Cardiac muscle cell (in vitro differentiated cells and primary cell): ENCODE measurements around the gene EPHA1. TPM values are rescaled to one million over a fixed set of nuclear protein-coding genes. Genes with fewer than 3 reads are reported as not detected.
"Not testable (repeated sequence)": the region's sequence is repeated elsewhere in the genome, so short reads cannot be mapped to it uniquely, and the experiment has no call there.

Source experiments
- DNase-seq, 2 donors: peaks; one replicate each; pipeline versions ENCODE4 v3.0.0 to v3.0.0-alpha.2; 2010 to 2017; ENCODE audit warnings: low read depth in 1 of 2, low spot score in 1 of 2
- H3K27ac ChIP-seq: fragments of 200-600 bp; sonication (generic); 2 replicates; pipeline ENCODE4 v1.5.1; 2016
- H3K27me3 ChIP-seq: fragments of 200-600 bp; sonication (generic); 2 replicates; pipeline ENCODE4 v1.6.0; 2016; ENCODE audit warnings: control low read depth
- H3K36me3 ChIP-seq: fragments of 200-600 bp; sonication (generic); 2 replicates; pipeline ENCODE4 v1.5.1; 2016; ENCODE audit warnings: control low read depth
- H3K4me1 ChIP-seq: fragments of 200-600 bp; sonication (generic); 2 replicates; pipeline ENCODE4 v1.8.1; 2017; ENCODE audit warnings: low read depth, mild to moderate bottlenecking, mixed run types
- H3K4me3 ChIP-seq: fragments of 200-600 bp; sonication (generic); 2 replicates; pipeline ENCODE4 v1.5.1; 2016; ENCODE audit warnings: mild to moderate bottlenecking
- H3K9me3 ChIP-seq: fragments of 200-600 bp; sonication (generic); 2 replicates; pipeline ENCODE4 v1.5.1; 2017; ENCODE audit warnings: low read depth, mild to moderate bottlenecking, control low read depth
- polyA plus RNA-seq: library from polyadenylated mRNA; unstranded; fragments of >200 nt; fragmentation: Nextera tagmentation; extraction: Ambion mirVana; gene quantifications from 2 replicates; pipeline ENCODE4 v1.2.1, GENCODE V29; 2016
- total RNA-seq: library from RNA; depleted of rRNA; stranded (reverse); fragments of >200 nt; gene quantifications from 2 replicates; pipeline ENCODE4 v1.2.3, GENCODE V29; 2016
- TF ChIP-seq, protein P1 (sequence below): IDR thresholded peaks from 2 replicates; pipeline ENCODE4 v1.5.1; 2012; ENCODE audit warnings: low read depth, mild to moderate bottlenecking, low read length

Gene EPHA1
- total and polyA plus RNA-seq, 2 experiments from 2014 or later, result 0.30 to 1.8 TPM

DNA sequence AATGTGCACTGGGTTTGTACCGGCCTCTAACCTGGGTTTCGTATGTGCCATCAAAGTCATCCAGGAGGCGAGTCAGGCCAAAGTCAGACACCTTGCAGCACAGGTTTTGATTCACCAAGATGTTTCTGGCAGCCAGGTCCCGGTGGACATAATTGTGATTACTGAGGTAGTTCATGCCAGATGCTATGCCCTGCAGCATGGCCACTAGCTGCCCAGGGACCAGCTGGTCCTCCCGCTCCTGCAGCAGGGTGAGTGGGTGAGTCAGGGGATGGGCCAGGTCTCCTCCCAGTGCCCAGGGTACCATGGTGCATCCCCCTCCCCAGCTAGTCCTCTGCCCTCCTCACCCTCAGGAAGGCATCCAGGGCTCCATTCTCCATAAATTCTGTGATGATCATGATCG is 13.9 kb downstream of the EPHA1 start:
- DNase-seq, result no peak
- H3K4me3 ChIP-seq, result no peak overlapping the region
- H3K27ac ChIP-seq, result no peak overlapping the region
- H3K36me3 ChIP-seq, result peaks cover 9% of the 10 kb centered on the region
- no peaks in the 10 kb centered on the region for H3K27me3 ChIP-seq
- no peaks in the 10 kb centered on the region for H3K9me3 ChIP-seq
- no peaks in the 10 kb centered on the region for H3K4me1 ChIP-seq
- TF ChIP-seq, protein P1, sequence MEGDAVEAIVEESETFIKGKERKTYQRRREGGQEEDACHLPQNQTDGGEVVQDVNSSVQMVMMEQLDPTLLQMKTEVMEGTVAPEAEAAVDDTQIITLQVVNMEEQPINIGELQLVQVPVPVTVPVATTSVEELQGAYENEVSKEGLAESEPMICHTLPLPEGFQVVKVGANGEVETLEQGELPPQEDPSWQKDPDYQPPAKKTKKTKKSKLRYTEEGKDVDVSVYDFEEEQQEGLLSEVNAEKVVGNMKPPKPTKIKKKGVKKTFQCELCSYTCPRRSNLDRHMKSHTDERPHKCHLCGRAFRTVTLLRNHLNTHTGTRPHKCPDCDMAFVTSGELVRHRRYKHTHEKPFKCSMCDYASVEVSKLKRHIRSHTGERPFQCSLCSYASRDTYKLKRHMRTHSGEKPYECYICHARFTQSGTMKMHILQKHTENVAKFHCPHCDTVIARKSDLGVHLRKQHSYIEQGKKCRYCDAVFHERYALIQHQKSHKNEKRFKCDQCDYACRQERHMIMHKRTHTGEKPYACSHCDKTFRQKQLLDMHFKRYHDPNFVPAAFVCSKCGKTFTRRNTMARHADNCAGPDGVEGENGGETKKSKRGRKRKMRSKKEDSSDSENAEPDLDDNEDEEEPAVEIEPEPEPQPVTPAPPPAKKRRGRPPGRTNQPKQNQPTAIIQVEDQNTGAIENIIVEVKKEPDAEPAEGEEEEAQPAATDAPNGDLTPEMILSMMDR, result no peak

DNA sequence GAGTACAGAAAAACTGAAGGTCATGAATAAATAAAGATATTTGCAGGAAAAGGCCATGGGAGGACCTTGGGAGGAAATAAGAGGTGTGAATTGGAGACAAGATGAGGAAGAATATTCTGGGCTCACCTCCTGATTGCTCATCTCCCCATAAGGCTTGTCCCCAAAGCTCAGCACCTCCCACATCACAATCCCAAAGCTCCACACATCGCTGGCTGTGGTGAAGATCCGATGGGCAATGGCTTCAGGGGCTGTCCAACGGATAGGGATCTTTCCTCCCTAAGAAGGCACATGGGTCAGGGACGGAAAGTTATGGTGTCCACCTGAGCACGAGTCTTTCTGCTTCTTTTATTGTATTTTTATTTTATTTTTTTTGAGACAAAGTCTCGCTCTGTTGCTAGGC is 14.6 kb downstream of the EPHA1 start:
- Histone ChIP-seq H3K36me3 (peaks cover 16% of the 10 kb centered on the region), H3K4me1 (no peaks in the 10 kb centered on the region), H3K4me3 (no peak overlapping the region), H3K27ac (no peak overlapping the region), H3K27me3 (no peaks in the 10 kb centered on the region), H3K9me3 (no peaks in the 10 kb centered on the region)
- DNase-seq, result peak in 1 of 2 donors; percentile 21
- TF ChIP-seq, protein P1, result no peak

DNA sequence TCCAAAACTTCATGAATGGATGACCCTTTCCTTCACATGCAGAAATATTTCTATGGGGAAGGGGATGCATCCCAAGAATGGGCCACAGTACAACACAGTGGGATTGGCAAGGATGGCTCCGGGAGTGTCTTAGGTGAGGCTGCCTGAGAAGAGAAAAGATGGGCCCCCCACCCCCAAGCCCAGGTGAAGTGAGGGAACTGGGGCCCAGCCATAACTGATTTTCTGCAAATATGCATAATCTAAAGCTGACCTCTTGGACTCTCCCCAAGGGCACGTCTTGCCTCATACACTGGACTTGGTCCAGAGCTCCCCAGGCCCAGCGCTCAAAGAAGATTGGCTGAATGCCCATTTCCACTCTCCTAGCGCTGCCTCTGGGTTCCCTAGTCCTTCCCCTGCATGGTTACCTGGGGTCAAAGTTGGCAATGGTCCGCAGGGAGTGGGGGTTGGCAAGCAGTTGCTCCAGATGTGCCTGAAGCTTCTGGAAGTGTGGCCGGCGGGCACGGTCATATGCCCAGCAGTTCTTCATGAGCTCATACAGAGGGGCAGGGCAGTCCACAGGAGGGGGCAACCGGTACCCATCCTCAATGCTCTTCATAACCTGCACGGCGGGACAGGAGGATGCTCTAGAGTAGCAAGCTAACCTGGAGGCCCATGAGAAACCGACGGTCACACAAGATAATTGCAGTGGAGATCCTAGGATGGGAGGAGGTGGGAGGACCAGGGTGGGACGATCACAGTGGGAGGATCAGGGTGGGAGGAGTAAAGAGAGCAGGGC is 15.2 kb downstream of the EPHA1 start:
- peak in 1 of 2 donors; percentile 82 for DNase-seq
- Histone ChIP-seq H3K36me3 (peaks cover 20% of the 10 kb centered on the region), H3K4me1 (no peaks in the 10 kb centered on the region), H3K27me3 (no peaks in the 10 kb centered on the region), H3K9me3 (no peaks in the 10 kb centered on the region), H3K4me3 (no peak overlapping the region), H3K27ac (no peak overlapping the region)
- TF ChIP-seq, protein P1, result no peak

DNA sequence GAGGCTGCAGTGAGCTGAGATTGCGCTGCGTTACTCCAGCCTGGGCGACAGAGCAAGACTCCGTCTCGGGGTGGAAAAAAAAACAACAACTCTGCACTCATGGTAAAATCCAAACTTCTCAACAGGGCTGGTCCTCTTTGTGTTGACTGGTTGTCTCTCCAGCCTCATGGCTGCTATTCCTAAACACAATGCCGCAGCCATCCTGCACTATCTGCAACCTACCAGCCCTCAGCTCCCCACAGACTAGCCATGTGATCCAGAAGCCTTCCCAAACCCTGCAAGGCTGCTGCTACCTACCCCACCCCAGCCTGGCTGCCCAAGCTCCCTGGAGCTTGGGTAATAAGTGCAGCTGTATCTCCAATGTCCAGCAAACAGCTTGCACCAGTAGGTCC is 15.8 kb downstream of the EPHA1 start:
- DNase-seq, result peak in 1 of 2 donors; percentile 44
- H3K4me1 ChIP-seq, result no peaks in the 10 kb centered on the region

DNA sequence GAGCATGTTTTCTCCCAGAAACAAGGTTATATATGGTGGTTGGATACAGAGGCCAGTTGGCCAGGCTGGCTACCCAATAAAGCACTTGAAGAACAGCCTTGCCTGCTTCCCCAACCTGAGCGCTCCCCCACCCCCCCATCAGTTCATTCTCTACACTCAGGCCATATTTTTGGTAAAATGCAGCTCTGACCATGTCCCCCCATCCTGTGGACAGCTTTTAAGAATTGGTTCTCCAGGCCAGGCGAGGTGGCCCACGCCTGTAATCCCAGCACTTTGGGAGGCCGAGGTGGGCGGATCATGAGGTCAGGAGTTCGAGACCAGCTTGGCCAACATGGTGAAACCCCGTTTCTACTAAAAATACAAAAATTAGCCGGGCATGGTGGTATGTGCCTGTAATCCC is 16.2 kb downstream of the EPHA1 start:
- H3K36me3 ChIP-seq, result peaks cover 27% of the 10 kb centered on the region
- H3K4me1 ChIP-seq, H3K27ac ChIP-seq, H3K4me3 ChIP-seq, H3K27me3 ChIP-seq, H3K9me3 ChIP-seq, DNase-seq: not testable (repeated sequence)

More for the DNA sequence above, 15.8 kb downstream of the EPHA1 start:
- Histone ChIP-seq H3K4me3 (no peak overlapping the region), H3K9me3 (no peaks in the 10 kb centered on the region), H3K27me3 (no peaks in the 10 kb centered on the region), H3K27ac (no peak overlapping the region), H3K36me3 (peaks cover 25% of the 10 kb centered on the region)
- TF ChIP-seq, protein P1, result no peak

DNA sequence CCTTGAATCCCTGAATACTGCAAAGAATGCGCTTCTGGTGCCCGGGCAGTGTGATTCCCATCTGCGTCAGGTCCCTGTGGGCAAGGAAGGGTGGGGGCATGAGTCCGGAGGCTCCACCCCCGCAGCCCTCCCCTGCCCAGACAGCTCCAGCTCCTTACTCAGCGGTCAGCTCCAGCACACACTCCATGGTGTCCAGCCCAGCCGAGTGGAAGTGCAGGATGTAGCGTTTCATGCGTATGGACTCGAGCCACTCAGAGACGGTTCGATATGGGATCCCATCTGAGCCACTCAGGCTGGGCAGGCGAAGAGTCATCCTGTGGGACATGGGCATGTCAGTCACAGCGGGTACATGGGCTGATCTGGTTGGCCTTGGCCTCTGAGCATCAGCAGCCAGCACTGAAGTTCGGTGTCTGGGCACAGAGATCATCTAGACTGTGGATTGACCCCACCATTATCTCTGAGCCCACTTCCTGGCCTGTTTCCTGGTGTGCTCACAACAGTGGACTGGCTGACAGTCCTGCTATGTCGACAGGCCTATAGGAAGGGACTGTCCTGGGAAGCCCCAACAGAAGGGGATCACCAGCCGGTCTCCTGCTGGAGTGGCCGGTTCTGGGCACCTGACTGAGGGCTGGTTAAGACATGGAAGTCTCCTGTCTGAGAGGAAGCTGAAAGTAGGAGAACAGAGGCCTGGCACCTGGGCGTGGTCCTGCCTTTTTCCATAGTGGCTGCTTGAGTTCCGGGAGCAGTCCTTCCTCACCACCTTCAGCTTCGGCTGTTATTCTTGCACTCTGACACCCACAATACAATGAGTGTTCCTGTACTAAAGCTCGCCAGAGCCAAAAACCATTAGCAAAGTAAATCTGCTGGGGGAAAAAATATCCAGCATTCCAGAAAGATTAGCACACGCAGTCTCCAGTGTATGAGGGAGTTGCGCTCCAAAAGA is 16.9 kb downstream of the EPHA1 start:
- Histone ChIP-seq H3K4me1 (no peaks in the 10 kb centered on the region), H3K36me3 (peaks cover 27% of the 10 kb centered on the region), H3K9me3 (no peaks in the 10 kb centered on the region), H3K27me3 (no peaks in the 10 kb centered on the region), H3K4me3 (no peak overlapping the region), H3K27ac (peak overlapping the region; percentile 28)
- TF ChIP-seq, protein P1, result no peak
- peak in 1 of 2 donors; percentile 91 for DNase-seq
